OCI-LY3 (cell line): ENCODE data around the gene ZNF580.

Experiments used
- EZH2phosphoT487 ChIP-seq: fragments of 200-600 bp; shearing (Covaris generic); IDR thresholded peaks from 2 replicates; pipeline ENCODE4 v1.6.1; 2018; ENCODE audit warnings: antibody characterized with exemption, mixed run types, low read depth
- TF ChIP-seq, protein P1 (sequence below): fragments of 200-600, 300-600 bp; sonication (generic); IDR thresholded peaks from 2 replicates; pipeline ENCODE4 v1.5.1; 2014; ENCODE audit warnings: antibody characterized with exemption, low read length, low read depth

DNA sequence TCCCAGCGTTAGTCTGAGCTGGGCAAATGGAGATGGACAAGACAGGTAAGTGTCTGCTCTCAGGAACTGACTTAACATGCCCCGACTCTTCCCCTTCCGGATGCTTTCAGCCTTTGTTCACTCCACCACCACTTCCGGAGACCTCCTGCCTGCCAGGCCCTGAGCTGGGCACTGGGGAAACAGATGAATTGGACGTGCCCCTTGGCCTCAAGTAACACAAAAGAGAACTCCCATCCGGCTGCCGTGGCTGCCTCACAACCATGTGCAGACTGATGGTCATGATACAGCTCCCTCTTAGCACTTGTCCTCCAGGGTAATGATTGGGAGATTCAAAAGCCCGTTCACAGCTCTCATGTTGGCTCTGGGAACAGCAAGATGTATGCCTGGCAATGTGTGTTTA, 23.4 kb upstream of the ZNF580 start:
- TF ChIP-seq, protein P1, sequence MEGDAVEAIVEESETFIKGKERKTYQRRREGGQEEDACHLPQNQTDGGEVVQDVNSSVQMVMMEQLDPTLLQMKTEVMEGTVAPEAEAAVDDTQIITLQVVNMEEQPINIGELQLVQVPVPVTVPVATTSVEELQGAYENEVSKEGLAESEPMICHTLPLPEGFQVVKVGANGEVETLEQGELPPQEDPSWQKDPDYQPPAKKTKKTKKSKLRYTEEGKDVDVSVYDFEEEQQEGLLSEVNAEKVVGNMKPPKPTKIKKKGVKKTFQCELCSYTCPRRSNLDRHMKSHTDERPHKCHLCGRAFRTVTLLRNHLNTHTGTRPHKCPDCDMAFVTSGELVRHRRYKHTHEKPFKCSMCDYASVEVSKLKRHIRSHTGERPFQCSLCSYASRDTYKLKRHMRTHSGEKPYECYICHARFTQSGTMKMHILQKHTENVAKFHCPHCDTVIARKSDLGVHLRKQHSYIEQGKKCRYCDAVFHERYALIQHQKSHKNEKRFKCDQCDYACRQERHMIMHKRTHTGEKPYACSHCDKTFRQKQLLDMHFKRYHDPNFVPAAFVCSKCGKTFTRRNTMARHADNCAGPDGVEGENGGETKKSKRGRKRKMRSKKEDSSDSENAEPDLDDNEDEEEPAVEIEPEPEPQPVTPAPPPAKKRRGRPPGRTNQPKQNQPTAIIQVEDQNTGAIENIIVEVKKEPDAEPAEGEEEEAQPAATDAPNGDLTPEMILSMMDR = no peak
- TF ChIP-seq EZH2phosphoT487 = no peak
